Inflammatory macrophage treated with lipopolysaccharide for 1 hour (primary cell): ENCODE data around the gene LHFPL2.

Source experiments
- DNase-seq, 2 donors: peaks; one replicate each; pipeline ENCODE4 v3.0.0-alpha.2; 2020 to 2022

The LHFPL2 gene

DNA sequence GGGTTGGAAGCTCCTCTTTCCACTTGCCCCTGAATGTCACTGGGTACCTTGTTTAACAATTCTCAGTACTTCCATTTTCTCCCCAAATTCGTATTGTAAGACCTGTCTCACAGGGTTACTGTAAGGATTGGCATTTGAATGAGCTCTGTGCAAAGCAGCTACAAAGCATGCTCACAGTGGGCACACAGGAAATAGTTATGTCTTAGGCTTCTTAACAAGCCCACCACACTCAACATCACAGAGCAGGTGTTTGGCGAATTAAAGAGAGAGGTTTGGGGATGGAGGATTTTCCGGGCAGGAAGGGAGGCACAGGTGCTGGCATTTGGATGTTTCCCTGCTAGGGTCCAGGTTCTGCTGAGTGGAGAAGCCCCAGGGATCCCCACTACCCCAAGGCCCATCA lies 17.0 kb upstream of the LHFPL2 start:
- no peak for DNase-seq

DNA sequence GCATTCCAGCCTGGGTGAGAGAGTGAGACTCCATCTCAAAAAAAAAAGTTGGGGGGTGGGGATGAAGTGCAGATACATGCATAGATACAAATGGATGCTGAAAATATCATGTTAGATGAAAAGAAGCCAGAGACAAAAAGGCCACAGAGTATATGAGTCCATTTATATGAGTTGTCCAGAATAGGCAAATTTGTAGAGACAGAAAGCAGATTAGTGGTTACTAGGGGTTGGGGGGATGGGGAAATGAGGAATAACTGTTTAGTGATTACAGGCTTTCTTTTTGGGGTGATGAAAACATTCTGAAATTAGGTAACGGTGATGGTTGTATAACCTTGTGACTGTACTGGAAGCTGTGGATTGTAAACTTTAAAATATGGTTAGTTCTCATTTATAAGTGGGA lies 13.8 kb upstream of the LHFPL2 start:
- peak in 1 of 2 donors; percentile 24 for DNase-seq

DNA sequence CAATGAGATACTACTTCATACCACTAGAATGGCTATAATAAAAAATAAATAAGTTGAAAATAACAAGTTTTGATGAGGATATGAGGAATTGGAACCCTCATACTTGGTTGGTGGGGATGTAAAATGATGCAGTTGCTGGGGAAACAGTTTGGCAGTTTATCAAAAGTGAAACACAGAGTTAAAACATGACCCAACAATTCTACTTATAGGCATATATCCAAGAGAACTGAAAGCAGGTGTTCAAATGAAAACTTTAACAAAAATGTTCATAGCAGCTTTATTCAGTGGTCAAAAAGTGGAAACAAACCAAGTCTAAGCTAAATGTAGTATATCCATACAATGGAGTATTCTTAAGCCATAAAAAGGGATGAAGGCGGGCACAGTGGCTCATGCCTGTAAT lies 13.1 kb upstream of the LHFPL2 start:
- DNase-seq = no peak

DNA sequence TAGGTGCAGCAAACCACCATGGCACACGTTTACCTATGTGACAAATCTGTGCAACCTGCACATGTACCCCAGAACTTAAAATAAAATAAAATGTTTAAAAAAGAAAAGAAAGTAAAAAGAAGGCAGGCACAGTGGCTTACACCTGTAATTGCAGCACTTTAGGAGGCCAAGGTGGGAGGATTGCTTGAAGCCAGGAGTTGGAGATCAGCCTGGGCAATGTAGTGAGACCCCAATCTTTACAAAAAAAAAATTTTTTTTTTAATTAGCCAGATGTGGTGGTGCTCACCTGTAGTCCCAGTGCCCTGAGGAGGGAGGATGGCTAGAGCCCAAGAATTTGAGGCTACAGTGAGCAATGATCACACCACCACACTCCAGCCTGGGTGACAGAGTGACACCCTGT lies 12.5 kb upstream of the LHFPL2 start:
- no peak for DNase-seq

DNA sequence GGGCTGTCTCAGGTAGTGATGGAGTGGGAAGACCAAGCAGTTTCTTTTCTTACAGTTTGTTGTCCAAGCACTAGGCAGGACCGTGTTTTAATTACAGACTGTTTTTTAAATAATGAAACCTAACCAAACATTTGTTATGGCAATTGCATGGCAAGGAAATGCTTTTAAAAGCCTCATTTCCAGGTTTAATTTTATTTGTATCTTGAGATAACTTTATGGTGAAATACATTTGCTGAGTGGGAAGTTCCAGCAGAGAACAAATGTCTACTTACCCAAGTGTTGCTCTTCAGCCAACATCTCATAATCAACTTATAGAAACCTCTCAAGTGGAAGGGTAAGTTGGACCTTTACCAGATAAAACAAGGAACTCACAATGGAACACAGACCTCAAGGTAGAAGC lies 11.8 kb upstream of the LHFPL2 start:
- DNase-seq = no peak

DNA sequence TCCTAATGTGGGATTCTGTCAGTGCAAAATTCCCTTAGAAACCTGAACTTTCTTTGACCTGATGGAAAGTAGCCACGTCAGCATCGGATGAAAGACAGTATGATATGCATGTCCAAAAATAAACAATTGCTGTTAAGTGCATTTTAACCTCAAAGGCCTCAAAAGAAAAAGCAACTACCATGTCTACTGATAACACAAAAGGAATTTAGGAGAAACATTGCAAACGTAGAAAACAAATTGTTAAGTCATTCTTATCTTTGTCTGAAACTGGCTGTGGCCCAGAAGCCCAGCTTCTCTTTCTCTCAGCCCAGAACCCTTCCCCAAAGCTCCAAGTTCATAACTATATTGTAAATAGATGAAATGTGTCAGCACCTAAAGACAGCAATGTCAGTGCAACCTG lies 11.1 kb upstream of the LHFPL2 start:
- DNase-seq = no peak

DNA sequence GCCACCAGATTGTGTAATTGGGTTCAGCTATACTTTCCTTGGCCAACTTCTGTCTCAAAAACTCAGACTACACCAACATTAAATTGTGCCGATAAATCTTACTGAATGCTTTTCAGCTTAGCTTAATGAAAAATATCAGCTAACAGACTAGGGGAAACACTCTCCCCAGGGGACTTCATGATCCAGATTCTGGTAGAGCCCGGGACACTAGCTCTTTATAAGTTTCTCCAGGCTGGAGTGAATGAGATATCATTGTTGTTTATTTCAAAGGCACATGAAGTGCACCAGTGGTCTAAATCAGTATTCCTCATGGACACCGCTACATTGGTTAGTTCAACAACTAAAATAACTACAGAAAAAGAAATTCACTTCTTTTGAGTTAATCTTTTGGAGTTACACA lies 10.5 kb upstream of the LHFPL2 start:
- DNase-seq = no peak

DNA sequence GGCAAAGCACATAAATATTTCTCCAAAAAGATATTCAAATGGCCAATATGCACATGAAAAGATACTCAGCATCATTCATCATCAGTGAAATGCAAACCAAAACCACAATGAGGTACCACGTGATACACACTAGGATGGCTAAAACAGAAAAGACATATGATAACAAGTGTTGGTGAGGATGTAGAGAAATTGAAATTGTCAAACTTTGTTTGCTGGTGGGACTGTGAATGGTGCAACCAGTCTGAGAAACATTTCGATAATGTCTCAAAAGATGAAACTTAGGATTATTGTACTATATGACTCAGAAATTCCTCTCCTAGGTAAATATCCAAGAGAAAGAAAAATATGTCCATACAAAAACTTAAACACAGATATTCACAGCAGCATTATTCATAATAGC lies 8.6 kb upstream of the LHFPL2 start:
- DNase-seq = no peak

DNA sequence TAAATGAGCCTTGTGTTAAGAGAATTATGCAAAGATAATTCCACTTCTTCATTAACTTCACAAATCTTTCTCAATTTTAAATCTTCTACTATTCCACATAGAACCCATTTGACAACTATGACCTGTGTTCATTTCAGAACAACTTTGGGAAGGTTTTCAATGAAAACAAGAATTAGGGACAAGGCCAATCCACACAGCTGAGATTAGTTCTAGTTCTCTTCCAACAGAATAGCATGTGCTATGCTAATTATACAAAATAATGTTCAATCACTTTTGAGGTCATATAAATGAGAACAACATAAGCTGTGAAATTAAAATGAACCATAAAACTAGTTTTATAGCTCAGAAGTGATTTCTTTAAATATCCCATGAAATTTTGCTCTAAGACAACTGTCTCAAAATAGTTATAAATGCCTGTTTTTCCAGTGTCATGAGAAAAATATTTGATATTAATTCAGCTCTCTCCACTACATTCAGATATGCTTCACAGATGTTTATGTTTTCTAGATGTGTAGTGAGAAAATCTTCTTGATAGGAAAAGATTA lies 7.2 kb upstream of the LHFPL2 start:
- no peak for DNase-seq

DNA sequence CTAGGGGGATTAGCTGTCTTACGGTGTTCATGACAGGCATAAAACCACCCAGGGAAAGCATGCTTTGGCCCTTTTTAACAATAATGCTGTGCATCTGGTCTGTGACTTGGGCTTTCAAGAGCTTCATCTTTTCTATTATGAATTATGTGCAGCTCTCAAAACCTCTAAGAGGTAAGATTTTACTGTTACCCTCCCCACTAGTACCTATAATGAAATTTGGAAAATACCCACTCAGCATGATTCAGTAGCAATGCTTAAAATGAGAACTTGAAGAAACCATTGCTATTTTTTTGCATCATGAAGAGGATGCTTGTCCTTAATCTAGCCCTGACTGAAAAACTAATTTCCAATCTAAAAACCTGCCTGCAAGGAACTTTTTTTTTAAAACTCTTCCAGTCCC lies 5.8 kb upstream of the LHFPL2 start:
- DNase-seq = no peak

DNA sequence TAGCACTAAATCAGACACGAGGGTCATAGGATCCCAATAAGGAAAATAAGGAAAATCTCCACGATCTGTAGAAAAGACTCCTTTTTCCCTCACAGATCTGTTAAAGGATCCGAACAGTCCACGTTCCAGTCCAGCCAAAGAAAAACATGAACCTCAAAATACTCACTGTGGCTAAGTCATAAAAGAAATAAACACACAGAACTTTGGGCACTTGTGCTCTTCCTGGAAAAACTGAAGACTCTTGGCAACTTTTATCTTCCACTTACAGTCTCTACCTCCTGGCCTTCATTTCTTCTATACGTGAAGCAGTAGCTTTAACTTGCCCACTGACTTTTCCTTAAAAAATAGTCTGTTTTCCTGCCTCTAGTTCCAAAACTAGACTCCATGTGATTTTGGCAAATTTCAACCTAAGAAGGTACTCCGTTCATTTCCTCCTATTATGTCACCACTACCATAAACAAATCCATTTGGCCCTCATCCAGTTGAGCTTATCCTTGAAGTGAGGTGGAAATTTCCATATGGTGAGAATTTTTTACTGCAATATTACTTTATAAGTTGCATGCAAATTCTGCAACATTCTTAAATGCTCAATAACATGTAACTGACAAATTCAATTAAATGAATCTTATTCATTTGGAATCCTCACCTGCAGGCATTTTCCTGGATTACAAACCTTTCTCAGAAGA lies 5.3 kb upstream of the LHFPL2 start:
- DNase-seq = no peak

DNA sequence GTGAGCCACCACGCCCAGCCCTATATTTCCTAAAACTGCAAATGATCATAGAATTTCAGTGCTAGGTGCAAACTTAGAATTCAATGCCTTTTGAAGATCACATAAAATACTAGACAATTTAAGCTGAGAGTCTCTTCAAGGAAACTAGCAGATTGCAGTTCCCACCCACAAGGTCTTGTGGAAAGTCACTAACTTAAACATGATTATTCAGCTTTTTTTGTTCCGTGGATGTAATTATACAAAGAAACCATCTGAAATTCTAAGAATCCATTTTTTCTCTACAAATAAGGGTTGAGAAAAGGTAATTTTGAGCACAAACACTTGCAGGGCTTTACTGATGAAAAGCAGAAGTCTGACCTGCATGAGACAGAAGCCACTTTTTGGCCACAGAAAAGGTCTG lies 4.5 kb upstream of the LHFPL2 start:
- no peak for DNase-seq

DNA sequence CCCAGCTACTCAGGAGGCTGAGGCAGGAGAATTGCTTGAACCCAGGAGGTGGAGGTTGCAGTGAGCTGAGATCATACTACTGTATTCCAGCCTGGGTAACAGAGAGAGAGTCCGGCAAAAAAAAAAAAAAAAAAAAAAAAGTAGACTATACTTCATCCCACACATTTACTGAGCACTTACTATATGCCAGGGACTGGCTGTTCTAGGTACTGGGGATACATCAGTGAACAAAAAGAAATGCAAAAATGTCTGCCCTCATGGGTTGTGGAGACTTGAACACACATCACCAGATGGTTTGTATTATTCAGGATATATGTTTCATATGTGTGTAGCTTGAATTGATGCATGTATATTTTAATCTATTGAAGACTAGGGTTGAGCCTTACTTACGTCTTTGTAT lies 2.9 kb upstream of the LHFPL2 start:
- DNase-seq = no peak

DNA sequence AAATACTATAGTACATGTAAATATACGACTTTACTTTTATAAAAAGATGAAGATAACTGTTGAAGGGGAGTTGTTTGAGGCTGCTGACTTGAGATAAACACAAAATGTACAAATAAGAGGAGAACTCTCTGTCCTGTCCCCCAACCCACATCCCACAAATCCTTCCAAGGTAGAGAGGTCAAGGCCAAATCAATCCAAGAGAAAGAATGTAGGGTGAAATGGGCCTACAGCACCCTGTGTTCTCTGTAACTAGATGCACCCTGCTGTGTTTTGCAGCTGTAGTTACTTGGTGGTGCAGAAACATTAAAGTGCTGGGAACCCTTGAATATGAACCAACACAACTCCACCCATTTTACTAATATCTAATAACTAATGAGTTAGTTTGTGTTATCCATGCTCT lies 2.0 kb upstream of the LHFPL2 start:
- DNase-seq = no peak

DNA sequence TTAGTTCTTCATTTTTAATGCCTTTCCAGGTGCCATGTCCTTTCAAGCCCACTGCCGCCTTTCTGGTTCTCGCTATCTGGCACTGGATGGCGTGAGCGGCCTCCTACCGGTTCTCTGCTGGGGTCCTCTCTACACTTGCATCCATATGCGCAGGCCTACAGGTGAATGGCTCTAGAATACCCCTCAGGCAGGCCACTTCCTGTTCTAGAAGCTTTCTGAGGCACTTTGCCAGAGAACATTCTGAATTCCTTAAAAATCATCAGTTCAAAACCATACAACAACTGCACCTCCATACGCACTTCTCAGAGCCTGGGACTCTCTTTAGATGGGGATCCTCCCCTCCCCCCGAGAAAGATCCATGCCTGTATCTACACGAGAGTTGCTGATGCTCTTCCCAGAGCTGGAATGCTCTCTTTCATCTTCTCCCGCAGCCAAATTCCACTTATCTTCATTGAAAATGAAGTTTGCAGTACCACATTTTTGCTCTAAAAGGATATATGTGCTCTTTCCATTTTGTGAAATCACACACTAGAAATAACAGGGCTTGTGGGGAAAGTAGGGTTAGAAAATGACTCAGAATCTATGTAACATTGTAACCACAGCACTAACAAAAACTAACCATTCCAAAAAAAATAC lies 1.4 kb upstream of the LHFPL2 start:
- no peak for DNase-seq

DNA sequence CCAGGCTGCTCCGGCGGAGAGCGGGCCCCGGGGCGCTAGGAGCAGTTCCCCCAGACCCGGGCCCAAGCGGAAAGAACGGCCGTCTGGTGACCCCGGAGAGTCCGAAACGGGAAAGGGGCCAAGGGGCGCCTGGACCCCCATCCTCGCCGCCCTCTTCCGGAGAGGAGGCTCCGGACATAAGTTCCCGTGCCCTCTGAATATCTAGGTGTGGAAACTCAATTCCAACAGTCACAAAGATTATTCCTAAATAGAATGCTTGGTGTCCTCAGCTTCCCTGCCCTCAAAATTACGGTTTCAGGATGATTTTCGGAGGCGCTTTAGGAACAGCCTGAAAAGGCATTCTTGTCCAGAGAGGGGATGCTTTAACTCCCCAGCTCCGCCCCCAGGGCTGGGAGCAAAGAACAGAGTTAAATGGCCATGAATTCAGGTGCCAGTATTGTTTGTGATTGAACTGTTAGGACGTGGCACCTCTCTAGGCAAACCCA lies 681 bp upstream of the LHFPL2 start:
- no peak for DNase-seq

DNA sequence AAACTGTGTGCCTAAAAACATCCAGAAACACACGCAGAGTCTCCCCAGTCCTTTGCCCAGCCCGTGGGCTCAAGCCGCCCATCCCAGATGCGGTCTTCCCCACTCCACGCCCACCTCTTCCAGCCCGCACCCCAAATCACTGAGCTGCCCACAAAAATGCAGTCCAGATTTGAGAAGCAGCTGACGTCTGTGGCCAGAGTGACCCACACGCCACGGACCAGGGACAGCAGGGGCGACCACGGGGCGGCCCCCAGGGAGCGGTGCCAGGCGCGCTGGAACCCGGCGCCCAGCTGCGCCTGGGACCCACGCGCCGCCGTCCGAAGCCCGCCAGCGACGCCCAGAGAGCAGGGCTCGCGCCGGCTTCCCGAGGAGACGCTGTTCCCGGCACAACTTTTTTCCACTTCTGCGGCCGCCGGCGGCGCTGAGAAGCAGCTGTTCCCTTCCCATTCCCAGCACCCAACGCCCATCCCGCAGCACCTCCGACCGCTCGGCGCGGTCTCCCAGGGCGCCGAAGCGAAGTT lies 674 bp downstream of the LHFPL2 start:
- DNase-seq = peak; percentile 11 to 13

DNA sequence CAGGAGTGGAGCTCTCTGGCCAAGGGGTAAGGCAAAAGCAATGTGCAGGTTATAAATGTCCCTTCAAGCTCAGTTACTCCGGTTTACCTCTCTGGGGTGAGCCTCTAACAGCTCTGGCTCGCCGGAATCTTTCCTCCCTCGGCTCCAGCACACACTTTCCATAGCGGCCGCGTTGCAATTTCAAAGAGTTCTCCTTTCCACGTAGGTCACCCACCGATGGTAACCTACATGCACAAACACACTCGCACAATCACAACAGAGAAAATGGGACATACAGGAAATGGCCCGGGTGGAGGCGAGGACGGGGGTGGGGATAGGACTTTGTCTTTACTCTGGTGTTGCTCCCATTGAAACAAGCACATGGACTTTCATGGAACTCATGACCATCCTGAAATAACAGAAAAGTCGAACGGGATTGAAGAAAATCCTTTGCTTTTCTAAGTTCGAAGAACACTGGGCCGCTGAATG lies 1.2 kb downstream of the LHFPL2 start:
- DNase-seq = peak; percentile 23 to 32

DNA sequence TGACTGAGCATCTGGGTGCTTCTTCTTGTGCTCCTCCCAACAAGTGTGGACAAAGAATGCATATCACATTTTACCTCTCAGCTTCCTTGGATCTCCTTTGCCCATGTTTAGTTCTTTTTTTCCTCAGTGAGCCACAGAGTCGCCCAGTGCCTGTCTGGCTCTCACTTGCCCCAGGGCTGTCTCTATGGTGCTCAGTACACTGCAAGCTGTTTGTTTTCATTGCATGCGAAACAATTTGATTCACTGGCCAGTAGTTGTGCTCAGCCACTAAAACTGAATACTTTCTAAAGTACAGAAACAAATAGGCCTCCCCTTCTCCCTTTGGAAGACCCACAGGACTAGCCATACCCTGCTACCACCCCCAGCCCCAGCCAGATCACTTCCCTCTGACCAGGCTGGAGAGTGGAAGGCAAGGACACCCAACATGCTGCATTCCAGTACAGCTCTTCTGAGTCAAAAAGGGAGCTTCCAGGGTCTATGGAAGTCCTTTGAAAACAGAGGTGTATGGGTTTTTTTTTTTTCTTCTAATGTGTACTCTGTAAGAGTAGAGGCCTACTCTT lies 3.8 kb downstream of the LHFPL2 start:
- no peak for DNase-seq

DNA sequence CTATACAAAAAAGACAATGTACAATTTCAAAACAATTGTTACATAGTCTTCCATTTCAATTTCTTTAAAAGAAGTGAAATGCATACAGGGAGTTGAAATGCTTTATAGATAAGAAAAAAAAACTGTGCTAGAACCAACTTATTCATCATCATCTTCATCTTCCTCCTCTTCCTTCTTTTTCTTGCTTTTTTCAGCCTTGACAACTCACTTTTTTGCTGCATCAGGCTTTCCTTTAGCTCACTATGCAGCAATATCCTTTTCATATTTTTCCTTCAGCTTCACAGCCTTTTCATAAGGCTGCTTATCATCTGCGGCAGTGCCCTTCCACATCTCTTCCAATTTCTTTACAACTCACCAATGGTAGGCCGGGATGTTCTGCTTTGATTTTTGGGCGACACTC lies 4.4 kb downstream of the LHFPL2 start:
- no peak for DNase-seq

DNA sequence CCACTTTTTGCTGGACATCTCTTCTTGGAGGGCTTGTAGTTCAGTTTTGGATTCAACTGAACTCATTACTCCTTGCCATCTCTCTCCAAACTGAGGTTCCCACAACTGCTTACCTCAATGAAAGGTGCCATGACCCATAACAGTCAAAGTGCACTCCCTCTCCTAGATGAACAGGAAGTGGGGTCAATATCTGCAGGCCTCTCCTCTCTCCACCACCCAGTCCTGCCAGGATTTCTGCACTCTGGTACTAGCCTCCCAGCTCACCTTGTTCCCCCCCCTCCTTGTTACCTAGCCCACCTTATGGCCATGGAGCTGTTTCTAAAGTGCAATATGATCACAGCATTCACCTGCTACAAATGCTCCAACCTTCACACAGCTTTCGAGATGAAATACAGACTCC lies 5.9 kb downstream of the LHFPL2 start:
- no peak for DNase-seq

DNA sequence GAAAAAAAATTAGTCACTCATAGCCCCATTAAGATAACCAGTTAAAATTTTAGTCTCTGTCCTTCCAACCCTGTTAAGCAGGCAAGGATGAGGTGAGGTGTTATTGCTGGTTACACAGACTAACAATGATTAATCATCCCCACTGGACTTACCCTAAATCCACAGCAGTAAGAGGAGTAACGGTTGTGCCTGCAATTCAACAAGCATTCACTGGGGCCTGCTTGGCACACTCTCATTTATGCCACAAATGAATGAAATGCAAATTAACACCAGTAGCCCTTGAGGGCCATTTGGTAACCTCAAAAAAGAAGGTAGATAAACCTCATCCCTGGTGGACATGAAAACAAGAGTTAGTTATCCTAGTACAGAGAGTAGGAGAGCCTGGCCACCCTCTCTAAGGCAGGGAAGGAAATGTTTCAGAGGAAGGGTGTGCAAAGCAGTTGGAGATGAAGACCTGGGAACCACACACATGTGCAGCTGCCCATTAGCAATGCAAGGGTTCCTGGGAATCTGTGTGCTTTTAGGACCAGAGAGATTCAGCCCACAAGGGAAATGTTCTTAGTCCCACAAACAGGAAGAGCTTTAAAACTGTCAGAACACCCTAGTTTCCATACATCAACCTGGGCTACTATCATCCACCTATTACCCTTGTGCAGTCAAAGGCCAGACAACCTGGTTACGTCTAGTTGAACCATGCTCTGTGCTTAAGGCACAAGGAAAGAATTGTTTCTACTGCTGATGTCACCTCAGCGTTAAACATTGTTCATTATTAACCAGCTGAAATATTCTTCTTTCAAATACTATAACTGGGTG lies 7.7 kb downstream of the LHFPL2 start:
- DNase-seq = no peak

DNA sequence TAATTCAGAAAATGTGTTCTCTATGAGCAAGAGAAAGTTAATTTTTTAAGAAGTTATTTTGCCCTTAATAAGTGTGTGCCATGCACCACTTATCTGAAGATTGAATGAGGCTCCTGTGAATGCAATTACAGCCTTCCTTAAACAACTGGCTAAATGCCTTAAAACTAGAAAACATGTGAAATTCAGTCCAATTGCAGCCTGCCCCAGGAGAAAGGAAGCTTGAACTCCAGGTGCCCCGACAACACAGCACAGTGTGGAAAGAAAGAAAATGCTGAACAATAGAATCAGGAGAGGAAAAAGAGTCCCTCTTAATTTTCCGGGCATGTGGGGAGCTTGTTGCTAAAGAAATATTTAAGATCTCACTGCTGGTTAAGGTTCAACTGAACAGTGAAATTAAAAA lies 8.8 kb downstream of the LHFPL2 start:
- DNase-seq = no peak
